MCF 10A (cell line): ENCODE measurements around the gene C2orf72. TPM values are rescaled to one million over a fixed set of nuclear protein-coding genes. Genes with fewer than 3 reads are reported as not detected.

Experiments used
- BruUV-seq: library from RNA; stranded (reverse); fragments of 400-500 nt; replicated peaks from 2 replicates; lab custom pipeline; 2021; lab: Mats Ljungman, UMichigan
- CTCF ChIA-PET: fragments of 300-600 bp; sonication (Branson Sonifier 250); formaldehyde crosslinking; extraction: SDS; loops from one replicate; lab custom pipeline; 2021; ENCODE audit warnings: antibody characterized with exemption, inconsistent platforms; lab: Yijun Ruan, JAX
- POLR2A ChIA-PET: fragments of 300-600, 350-650 bp; sonication (Branson Sonifier 250); formaldehyde crosslinking; extraction: SDS; loops from one replicate; lab custom pipeline; 2020; ENCODE audit warnings: antibody characterized with exemption, inconsistent platforms; lab: Yijun Ruan, JAX
- DNase-seq: peaks from one replicate; pipeline ENCODE4 v3.0.0-alpha.2; 2018; ENCODE audit not compliant: unreplicated experiment
- H3K27ac Mint-ChIP-seq: one replicate; pipeline ENCODE4 v1.8.0; 2022; ENCODE audit warnings: mild to moderate bottlenecking, low read depth, mixed read lengths; ENCODE audit not compliant: unreplicated experiment
- H3K27me3 Mint-ChIP-seq: one replicate; pipeline ENCODE4 v1.8.0; 2022; ENCODE audit warnings: mixed read lengths; ENCODE audit not compliant: insufficient read depth, unreplicated experiment
- H3K36me3 Mint-ChIP-seq: one replicate; pipeline ENCODE4 v1.8.0; 2022; ENCODE audit warnings: mild to moderate bottlenecking, moderate library complexity, mixed read lengths; ENCODE audit not compliant: insufficient read depth, unreplicated experiment
- H3K4me1 Mint-ChIP-seq: one replicate; pipeline ENCODE4 v1.8.0; 2022; ENCODE audit warnings: mixed read lengths; ENCODE audit not compliant: insufficient read depth, unreplicated experiment
- H3K4me3 Mint-ChIP-seq: one replicate; pipeline ENCODE4 v1.8.0; 2022; ENCODE audit warnings: mild to moderate bottlenecking, moderate library complexity, mixed read lengths; ENCODE audit not compliant: unreplicated experiment
- H3K9me3 Mint-ChIP-seq: one replicate; pipeline ENCODE4 v1.8.0; 2022; ENCODE audit warnings: mixed read lengths; ENCODE audit not compliant: unreplicated experiment
- intact Hi-C: fragments of 100-400 bp; cut with micrococcal nuclease; formaldehyde crosslinking; loops from 2 replicates; pipeline ENCODE4 v1.14.1; 2022
- total RNA-seq: library from RNA; stranded (reverse); gene quantifications from 2 replicates; pipeline ENCODE4 v1.2.3, GENCODE V29; 2022
- TF ChIP-seq, protein P1 (sequence below): fragments of 200-600 bp; IDR thresholded peaks from one replicate; pipeline ENCODE4 v1.8.0; 2022; ENCODE audit warnings: antibody characterized with exemption, mild to moderate bottlenecking; ENCODE audit not compliant: unreplicated experiment

C2orf72 gene
- total RNA-seq, 1 experiment from 2014 or later = not detected

GRCh38 chr2:231051116-231051515 is 13.8 kb downstream of the C2orf72 start:
- H3K4me3 Mint-ChIP-seq = no peak overlapping the region
- no peak overlapping the region for H3K27ac Mint-ChIP-seq
- intact Hi-C loops = no loop called here
- H3K36me3 Mint-ChIP-seq = no peaks in the 10 kb centered on the region
- ChIA-PET CTCF (interaction anchor here (0.8 to 2.1 kb wide), 3 partner anchors 12 to 227 kb away, joined by 3 to 6 read pairs (median 4); no protein-coding TSS in a partner anchor), POLR2A (interaction anchor here (1.7 kb wide), 1 partner anchor 34 kb away, joined by 3 read pairs; no protein-coding TSS in a partner anchor)
- no peaks in the 10 kb centered on the region for H3K9me3 Mint-ChIP-seq
- peaks cover 6% of the 10 kb centered on the region for H3K4me1 Mint-ChIP-seq
- BruUV-seq = no TSS peak
- TF ChIP-seq, protein P1, sequence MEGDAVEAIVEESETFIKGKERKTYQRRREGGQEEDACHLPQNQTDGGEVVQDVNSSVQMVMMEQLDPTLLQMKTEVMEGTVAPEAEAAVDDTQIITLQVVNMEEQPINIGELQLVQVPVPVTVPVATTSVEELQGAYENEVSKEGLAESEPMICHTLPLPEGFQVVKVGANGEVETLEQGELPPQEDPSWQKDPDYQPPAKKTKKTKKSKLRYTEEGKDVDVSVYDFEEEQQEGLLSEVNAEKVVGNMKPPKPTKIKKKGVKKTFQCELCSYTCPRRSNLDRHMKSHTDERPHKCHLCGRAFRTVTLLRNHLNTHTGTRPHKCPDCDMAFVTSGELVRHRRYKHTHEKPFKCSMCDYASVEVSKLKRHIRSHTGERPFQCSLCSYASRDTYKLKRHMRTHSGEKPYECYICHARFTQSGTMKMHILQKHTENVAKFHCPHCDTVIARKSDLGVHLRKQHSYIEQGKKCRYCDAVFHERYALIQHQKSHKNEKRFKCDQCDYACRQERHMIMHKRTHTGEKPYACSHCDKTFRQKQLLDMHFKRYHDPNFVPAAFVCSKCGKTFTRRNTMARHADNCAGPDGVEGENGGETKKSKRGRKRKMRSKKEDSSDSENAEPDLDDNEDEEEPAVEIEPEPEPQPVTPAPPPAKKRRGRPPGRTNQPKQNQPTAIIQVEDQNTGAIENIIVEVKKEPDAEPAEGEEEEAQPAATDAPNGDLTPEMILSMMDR = no peak
- no peaks in the 10 kb centered on the region for H3K27me3 Mint-ChIP-seq
- DNase-seq = no peak

DNA sequence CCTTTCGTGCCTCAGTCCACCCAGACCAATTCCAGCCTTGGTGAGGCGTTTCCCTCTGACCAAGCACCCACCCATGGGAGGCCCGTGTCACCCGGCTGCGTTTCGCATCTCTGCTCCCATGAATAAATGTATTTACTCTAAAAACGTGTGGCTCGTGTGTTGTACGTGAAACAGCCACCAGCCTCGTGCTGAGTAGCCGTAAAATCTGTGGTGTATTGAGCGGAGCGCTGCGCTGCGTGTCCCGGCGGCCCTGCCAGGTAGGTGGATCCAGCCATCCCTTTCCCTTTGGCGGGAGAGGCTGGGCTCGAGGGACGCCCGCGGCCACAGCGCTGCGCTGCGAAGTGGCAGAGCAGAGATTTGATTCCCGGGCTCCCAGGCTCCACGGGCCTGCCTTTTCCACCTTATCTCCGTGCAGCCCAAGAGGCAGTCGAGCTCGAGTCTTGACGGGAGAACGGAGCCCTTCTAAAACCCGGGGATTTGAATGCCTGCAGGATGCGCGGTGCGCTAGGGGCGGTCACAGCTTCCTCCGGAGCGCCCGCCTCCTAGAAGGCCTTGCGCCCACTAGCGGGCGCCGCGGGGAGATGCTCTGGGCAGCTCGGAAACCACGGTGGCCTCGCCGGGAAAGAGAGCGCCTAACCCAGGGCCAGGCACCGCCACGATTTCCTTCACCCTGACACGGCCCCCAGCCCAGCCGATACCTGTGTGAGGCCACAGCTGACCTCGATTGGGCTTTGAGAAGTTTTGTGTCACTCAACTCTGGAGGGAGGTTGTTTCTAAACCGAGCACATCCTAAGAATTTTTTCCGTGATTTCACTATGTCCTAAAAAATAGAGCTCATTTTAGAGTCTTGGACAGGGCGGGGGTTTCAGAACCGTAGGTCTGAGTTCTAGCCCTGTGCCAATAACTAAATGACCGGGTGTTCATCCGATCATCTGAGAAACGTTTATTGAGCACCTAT is 15.4 kb downstream of the C2orf72 start:
- H3K9me3 Mint-ChIP-seq = no peaks in the 10 kb centered on the region
- H3K4me1 Mint-ChIP-seq = peaks cover 9% of the 10 kb centered on the region
- no peaks in the 10 kb centered on the region for H3K27me3 Mint-ChIP-seq
- H3K4me3 Mint-ChIP-seq = peak overlapping the region; percentile 81
- intact Hi-C loops = loop anchor here (1.0 to 2.0 kb wide), 2 partner anchors 150 to 228 kb away; no protein-coding TSS in a partner anchor
- POLR2A ChIA-PET = interaction anchor here (0.9 to 1.2 kb wide), 2 partner anchors 151 to 227 kb away, joined by 3 read pairs; no protein-coding TSS in a partner anchor
- H3K27ac Mint-ChIP-seq = no peak overlapping the region
- CTCF ChIA-PET = interaction anchor here (0.6 to 3.8 kb wide), 28 partner anchors 8 to 1046 kb away, joined by 3 to 16 read pairs (median 4); partner anchors contain the start of gene GPR55
- peak; percentile 83 for DNase-seq
- TF ChIP-seq, protein P1 = peak; percentile 78
- no peaks in the 10 kb centered on the region for H3K36me3 Mint-ChIP-seq
- no TSS peak for BruUV-seq

DNA sequence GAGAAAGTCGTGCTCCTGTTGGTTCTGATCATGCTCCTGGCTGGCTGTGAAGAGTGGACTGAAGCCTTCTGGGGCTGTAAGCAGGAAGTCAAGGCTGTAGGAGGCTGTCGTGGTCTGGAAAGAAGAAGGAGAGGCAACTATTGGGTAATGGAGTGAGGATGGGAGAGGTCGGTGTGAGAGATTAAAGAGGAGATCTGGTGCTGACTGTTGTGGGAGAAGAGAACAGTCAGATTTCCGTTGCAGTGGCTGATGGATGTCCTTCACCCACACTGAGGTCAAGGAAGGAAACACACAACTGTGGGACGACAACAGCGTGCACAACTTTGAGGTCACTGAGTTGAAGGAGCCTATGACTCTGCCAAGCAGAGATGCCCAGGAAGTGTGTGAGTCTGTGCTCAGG is 16.5 kb downstream of the C2orf72 start:
- intact Hi-C loops = loop anchor here (2.0 kb wide), 1 partner anchor 229 kb away; no protein-coding TSS in a partner anchor
- H3K36me3 Mint-ChIP-seq = no peaks in the 10 kb centered on the region
- H3K9me3 Mint-ChIP-seq = no peaks in the 10 kb centered on the region
- peaks cover 20% of the 10 kb centered on the region for H3K4me1 Mint-ChIP-seq
- no peak for DNase-seq
- H3K27ac Mint-ChIP-seq = no peak overlapping the region
- no TSS peak for BruUV-seq
- POLR2A ChIA-PET = no interaction called here
- CTCF ChIA-PET = interaction anchor here (1.1 to 3.8 kb wide), 4 partner anchors 9 to 232 kb away, joined by 4 to 16 read pairs (median 8); no protein-coding TSS in a partner anchor
- TF ChIP-seq, protein P1 = no peak
- no peak overlapping the region for H3K4me3 Mint-ChIP-seq
- H3K27me3 Mint-ChIP-seq = no peaks in the 10 kb centered on the region
